Liver (tissue), 9 donors: ENCODE data around the gene DSG3. TPM values are rescaled to one million over a fixed set of nuclear protein-coding genes. Genes with fewer than 3 reads are reported as not detected.

Experiments
- DNase-seq: peaks from one replicate; pipeline ENCODE4 v3.0.0-alpha.2; 2017; ENCODE audit warnings: low spot score
- H3K27ac ChIP-seq, 2 donors: one replicate each; pipeline ENCODE4 v1.7.0; 2013; ENCODE audit warnings: inconsistent platforms in 2 of 2, low read length in 2 of 2, control low read depth in 1 of 2, low read depth in 1 of 2, mild to moderate bottlenecking in 1 of 2
- H3K27me3 ChIP-seq, 4 donors: one replicate each; pipeline versions ENCODE4 v1.6.1 to v1.7.0; 2013; ENCODE audit warnings: low read length in 3 of 4, inconsistent platforms in 1 of 4, mild to moderate bottlenecking in 1 of 4, moderate library complexity in 1 of 4; ENCODE audit not compliant: control insufficient read depth in 4 of 4, insufficient read depth in 4 of 4
- H3K36me3 ChIP-seq, 4 donors: one replicate each; pipeline versions ENCODE4 v1.6.1 to v1.7.0; 2013; ENCODE audit warnings: low read length in 3 of 4, mild to moderate bottlenecking in 3 of 4, low read depth in 1 of 4, moderate library complexity in 1 of 4; ENCODE audit not compliant: control insufficient read depth in 4 of 4, insufficient read depth in 3 of 4
- H3K4me1 ChIP-seq, 4 donors: one replicate each; pipeline versions ENCODE4 v1.6.1 to v1.7.0; 2013; ENCODE audit warnings: low read length in 3 of 4, mild to moderate bottlenecking in 3 of 4, moderate library complexity in 1 of 4; ENCODE audit not compliant: control insufficient read depth in 4 of 4, insufficient read depth in 4 of 4
- H3K4me3 ChIP-seq, 3 donors: one replicate each; pipeline versions ENCODE4 v1.6.1 to v1.7.0; 2013; ENCODE audit warnings: low read length in 3 of 3, control low read depth in 1 of 3, low read depth in 1 of 3, mild to moderate bottlenecking in 1 of 3
- H3K9ac ChIP-seq, 2 donors: one replicate each; pipeline ENCODE4 v1.7.0; 2013; ENCODE audit warnings: low read length in 2 of 2, mild to moderate bottlenecking in 2 of 2, moderate library complexity in 2 of 2, control low read depth in 1 of 2, low read depth in 1 of 2
- H3K9me3 ChIP-seq, 4 donors: one replicate each; pipeline versions ENCODE4 v1.6.1 to v1.7.0; 2013; ENCODE audit warnings: low read length in 3 of 4; ENCODE audit not compliant: control insufficient read depth in 4 of 4
- CTCF ChIP-seq: fragments of 150-350 bp; IDR thresholded peaks from 2 replicates; pipeline ENCODE4 v1.5.1; 2017; ENCODE audit warnings: improper control_type of control experiment, low read depth, low read length; ENCODE audit not compliant: missing input control
- EGR1 ChIP-seq, 2 donors: IDR thresholded peaks; 2 replicates each; pipeline ENCODE4 v1.6.1; 2016 to 2018; ENCODE audit warnings: antibody characterized with exemption in 2 of 2, low read depth in 2 of 2
- FOXA1 ChIP-seq: IDR thresholded peaks from 2 replicates; pipeline ENCODE4 v1.6.1; 2016; ENCODE audit warnings: antibody characterized with exemption
- FOXA2 ChIP-seq: IDR thresholded peaks from 2 replicates; pipeline ENCODE4 v1.6.1; 2016; ENCODE audit warnings: antibody characterized with exemption
- HNF4G ChIP-seq: IDR thresholded peaks from 2 replicates; pipeline ENCODE4 v1.6.1; 2016; ENCODE audit warnings: antibody characterized with exemption
- JUND ChIP-seq, 2 donors: IDR thresholded peaks; 2 replicates each; pipeline ENCODE4 v1.6.1; 2016; ENCODE audit warnings: antibody characterized with exemption in 2 of 2
- MAX ChIP-seq: IDR thresholded peaks from 2 replicates; pipeline ENCODE4 v1.6.1; 2016; ENCODE audit warnings: antibody characterized with exemption
- NR2F2 ChIP-seq: IDR thresholded peaks from 2 replicates; pipeline ENCODE4 v1.6.1; 2016; ENCODE audit warnings: antibody characterized with exemption
- RXRA ChIP-seq, 2 donors: IDR thresholded peaks; 2 replicates each; pipeline ENCODE4 v1.6.1; 2017 to 2018; ENCODE audit warnings: antibody characterized with exemption in 2 of 2, mild to moderate bottlenecking in 1 of 2
- SP1 ChIP-seq: IDR thresholded peaks from 2 replicates; pipeline ENCODE4 v1.6.1; 2018; ENCODE audit warnings: antibody characterized with exemption, mild to moderate bottlenecking
- TAF1 ChIP-seq: conservative IDR thresholded peaks from 2 replicates; pipeline ENCODE4 v1.6.1; 2016; ENCODE audit warnings: antibody characterized with exemption, mild to moderate bottlenecking
- YY1 ChIP-seq: IDR thresholded peaks from 2 replicates; pipeline ENCODE4 v1.6.1; 2016; ENCODE audit warnings: antibody characterized with exemption, mild to moderate bottlenecking
- WGBS: extraction: QIAGEN DNeasy Blood & Tissue Kit; methylation state at CpG from one replicate; pipeline ENCODE4 v1.1.7; 2013; 5-methylcytosine and 5-hydroxymethylcytosine counted together
- polyA plus RNA-seq, 2 donors: library from polyadenylated mRNA; stranded (reverse) in 1 of 2; unstranded in 1 of 2; fragments of 200-250 nt in 1 of 2; fragments of >200 nt in 1 of 2; fragmentation: Nextera tagmentation in 1 of 2; extraction: Ambion mirVana in 1 of 2; gene quantifications; one replicate each; pipeline versions ENCODE4 v1.2.1 to v1.2.3, GENCODE V29; 2013 to 2015
- total RNA-seq, 2 donors: library from RNA; depleted of rRNA; stranded (reverse); fragments of >200 nt; gene quantifications; one replicate each; pipeline ENCODE4 v1.2.3, GENCODE V29; 2014
- TF ChIP-seq, protein P1 (sequence below): IDR thresholded peaks from 2 replicates; pipeline ENCODE4 v1.6.1; 2016; ENCODE audit warnings: antibody characterized with exemption, mild to moderate bottlenecking
- TF ChIP-seq, protein P2 (sequence below): IDR thresholded peaks from 2 replicates; pipeline ENCODE4 v1.6.1; 2016; ENCODE audit warnings: antibody characterized with exemption
- TF ChIP-seq, protein P3 (sequence below): IDR thresholded peaks from 2 replicates; pipeline ENCODE4 v1.6.1; 2016; ENCODE audit warnings: antibody characterized with exemption
- donor health status: healthy.
- donor health status: healthy.
- donor health status: healthy.
- donor health status: healthy.
- donor health status: healthy.

Gene DSG3
- total and polyA plus RNA-seq, 4 donors, result not detected

DNA sequence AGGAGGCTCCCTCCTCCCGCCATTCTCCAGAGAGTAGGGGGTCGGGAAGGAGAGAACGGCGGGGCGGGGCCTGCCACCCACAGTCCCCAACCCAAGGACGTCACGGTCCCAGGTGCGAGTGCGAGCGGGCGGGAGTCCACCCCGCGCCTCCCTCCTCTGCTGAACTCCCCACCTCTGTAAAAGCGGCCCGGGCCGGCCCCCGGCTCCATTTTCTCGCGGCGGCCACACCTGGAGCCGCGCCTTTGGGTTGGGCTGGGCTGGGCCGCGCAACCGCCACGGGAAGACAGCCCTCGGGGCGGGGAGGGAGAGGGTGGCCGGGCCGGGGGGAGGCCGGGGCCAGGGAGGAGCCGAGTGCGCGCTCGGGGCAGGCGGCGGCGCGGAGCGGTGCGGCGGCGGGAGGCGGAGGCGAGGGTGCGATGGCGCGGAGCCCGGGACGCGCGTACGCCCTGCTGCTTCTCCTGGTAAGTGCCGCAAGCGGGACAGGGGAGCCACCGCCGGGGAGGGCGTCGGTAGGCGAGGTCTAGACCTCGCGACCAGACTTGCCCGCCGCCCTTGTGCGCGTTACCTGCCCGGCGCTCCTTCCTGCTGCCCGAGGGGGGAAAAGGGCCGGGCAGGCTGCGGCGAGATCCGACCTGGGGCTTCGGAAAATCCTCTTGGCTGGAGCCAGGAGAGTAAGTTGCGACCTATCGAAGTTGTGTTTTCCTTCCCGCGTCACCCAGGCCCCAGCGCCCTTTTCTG is 50.5 kb downstream of the DSG3 start, which contains the start of gene DSG2:
Gene DSG2, plus strand, starts transcription at position 342 of the 738 bp plus-strand sequence. Its CDS starts 75 bp downstream, at position 417.
- Histone ChIP-seq H3K9me3 (no peaks in the 10 kb centered on the region), H3K4me3 (peak within 1 kb of the TSS; percentile 68 to 73 (median 71)), H3K4me1 (peaks cover 0 to 4% (median 3%) of the 10 kb centered on the region in 4 donors), H3K36me3 (no peaks in the 10 kb centered on the region), H3K27ac (peak within 1 kb of the TSS; percentile 67 to 76), H3K9ac (peak within 1 kb of the TSS; percentile 40 to 62), H3K27me3 (no peaks in the 10 kb centered on the region)
- under 1% methylated on average over 79 of the region's 79 CpGs for WGBS
- TF ChIP-seq YY1 (peak; percentile 74), SP1 (no peak)
- DNase-seq, result peak; percentile 68

DNA sequence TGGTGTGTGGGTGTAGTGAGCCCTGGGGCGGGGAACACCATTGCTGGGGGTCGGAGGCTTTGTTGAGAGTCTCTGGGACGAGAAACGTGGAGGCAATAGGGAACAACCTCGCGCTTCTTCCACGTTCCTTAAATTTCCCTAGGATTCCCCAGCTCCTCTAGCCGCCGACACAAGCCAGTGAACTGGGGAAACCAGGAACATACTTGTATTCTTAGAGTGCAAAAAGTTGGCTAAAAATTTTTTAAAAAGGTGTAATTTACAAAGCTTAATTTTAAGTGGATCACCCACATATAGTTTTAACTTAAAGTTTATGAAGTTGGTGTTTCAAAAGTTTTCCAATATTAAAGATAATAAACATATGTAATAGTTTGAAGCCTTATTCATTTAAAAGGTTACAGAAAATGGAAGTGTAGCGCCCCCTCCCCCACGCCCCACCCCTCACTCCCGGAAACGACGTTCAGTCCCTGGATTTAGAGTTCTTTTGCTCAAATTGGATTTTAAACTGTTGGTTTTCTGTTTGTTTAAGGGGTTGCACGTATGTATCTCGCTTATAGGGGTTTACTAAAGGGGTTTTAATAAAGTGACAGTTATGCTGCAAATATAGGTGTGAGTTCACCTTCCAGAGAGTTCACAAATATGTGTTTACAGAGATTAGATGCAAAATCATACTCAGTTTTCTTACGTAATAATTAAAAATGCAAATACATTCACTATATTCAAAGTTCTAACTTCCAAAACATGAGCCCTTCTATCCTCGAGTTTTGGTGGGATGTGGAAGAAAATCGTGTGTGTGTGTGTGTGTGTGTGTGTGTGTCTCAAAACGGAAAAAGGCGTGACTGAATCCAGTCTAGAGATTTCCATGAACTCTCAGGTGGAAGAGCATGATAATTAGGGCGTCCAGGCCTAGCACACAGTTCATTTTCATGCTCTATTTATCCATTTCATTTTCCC is 51.3 kb downstream of the DSG3 start:
- H3K9me3 ChIP-seq, result no peaks in the 10 kb centered on the region
- peak overlapping the region; percentile 40 to 62 for H3K9ac ChIP-seq
- TF ChIP-seq FOXA1 (no peak), RXRA (IDR thresholded peaks at IDR 0.05) (peak; percentile 10 to 12), YY1 (no peak), MAX (no peak)
- TF ChIP-seq, protein P1, sequence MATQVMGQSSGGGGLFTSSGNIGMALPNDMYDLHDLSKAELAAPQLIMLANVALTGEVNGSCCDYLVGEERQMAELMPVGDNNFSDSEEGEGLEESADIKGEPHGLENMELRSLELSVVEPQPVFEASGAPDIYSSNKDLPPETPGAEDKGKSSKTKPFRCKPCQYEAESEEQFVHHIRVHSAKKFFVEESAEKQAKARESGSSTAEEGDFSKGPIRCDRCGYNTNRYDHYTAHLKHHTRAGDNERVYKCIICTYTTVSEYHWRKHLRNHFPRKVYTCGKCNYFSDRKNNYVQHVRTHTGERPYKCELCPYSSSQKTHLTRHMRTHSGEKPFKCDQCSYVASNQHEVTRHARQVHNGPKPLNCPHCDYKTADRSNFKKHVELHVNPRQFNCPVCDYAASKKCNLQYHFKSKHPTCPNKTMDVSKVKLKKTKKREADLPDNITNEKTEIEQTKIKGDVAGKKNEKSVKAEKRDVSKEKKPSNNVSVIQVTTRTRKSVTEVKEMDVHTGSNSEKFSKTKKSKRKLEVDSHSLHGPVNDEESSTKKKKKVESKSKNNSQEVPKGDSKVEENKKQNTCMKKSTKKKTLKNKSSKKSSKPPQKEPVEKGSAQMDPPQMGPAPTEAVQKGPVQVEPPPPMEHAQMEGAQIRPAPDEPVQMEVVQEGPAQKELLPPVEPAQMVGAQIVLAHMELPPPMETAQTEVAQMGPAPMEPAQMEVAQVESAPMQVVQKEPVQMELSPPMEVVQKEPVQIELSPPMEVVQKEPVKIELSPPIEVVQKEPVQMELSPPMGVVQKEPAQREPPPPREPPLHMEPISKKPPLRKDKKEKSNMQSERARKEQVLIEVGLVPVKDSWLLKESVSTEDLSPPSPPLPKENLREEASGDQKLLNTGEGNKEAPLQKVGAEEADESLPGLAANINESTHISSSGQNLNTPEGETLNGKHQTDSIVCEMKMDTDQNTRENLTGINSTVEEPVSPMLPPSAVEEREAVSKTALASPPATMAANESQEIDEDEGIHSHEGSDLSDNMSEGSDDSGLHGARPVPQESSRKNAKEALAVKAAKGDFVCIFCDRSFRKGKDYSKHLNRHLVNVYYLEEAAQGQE, result no peak
- TF ChIP-seq, protein P2, sequence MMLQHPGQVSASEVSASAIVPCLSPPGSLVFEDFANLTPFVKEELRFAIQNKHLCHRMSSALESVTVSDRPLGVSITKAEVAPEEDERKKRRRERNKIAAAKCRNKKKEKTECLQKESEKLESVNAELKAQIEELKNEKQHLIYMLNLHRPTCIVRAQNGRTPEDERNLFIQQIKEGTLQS, result no peak
- H3K36me3 ChIP-seq, result no peaks in the 10 kb centered on the region
- H3K27ac ChIP-seq, result peak overlapping the region; percentile 67 to 76
- no peaks in the 10 kb centered on the region for H3K27me3 ChIP-seq
- peak overlapping the region; percentile 59 to 73 (median 71) for H3K4me3 ChIP-seq
- whole genome bisulfite sequencing, result 11% methylated on average over 22 of the region's 22 CpGs
- H3K4me1 ChIP-seq, result peaks cover 0 to 4% (median 3%) of the 10 kb centered on the region in 4 donors
- DNase-seq, result peak; percentile 47

DNA sequence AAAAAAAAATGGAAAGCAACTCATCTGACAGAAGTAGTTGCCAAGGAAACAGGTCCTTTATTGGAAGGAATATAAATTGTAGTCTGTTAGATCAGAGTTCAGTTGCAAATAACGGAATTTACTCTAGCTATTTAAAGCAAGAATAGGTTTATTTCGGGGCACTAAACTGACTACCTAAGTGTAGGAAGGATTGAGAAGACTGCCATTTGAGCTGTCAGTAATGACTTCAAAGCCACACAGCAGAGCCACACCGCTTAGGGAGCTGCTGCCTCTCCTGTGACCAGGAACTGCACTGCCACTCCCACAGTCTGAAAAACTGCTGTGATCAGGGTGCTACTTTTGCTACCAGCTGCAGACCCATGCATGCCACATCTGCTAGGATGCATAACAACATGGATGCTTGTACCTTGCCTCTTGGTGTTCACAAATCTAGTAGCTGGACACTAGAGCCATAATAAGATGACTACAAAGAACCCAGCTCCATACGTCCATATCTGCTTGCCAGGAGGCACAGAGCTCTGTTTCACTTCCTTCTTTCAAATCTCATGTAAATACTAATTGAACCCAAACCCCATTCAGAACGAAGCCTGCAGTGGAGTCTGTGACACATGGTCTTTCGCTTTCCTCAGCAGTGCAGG is 52.6 kb downstream of the DSG3 start:
- Histone ChIP-seq H3K27ac (no peak overlapping the region), H3K9me3 (no peaks in the 10 kb centered on the region), H3K4me1 (peaks cover 0 to 4% (median 3%) of the 10 kb centered on the region in 4 donors), H3K9ac (no peak overlapping the region), H3K4me3 (no peak overlapping the region), H3K27me3 (no peaks in the 10 kb centered on the region), H3K36me3 (no peaks in the 10 kb centered on the region)
- 77% methylated on average over 6 of the region's 6 CpGs for WGBS
- DNase-seq, result no peak
- TF ChIP-seq YY1 (no peak), NR2F2 (no peak), EGR1 (IDR thresholded peaks at IDR 0.05; ENCODE audit: low read depth in 2 of 2) (no peak), FOXA1 (no peak), CTCF (no peak), HNF4G (no peak), FOXA2 (no peak), JUND (IDR thresholded peaks at IDR 0.05) (no peak), TAF1 (no peak), MAX (no peak)
- TF ChIP-seq, protein P3, sequence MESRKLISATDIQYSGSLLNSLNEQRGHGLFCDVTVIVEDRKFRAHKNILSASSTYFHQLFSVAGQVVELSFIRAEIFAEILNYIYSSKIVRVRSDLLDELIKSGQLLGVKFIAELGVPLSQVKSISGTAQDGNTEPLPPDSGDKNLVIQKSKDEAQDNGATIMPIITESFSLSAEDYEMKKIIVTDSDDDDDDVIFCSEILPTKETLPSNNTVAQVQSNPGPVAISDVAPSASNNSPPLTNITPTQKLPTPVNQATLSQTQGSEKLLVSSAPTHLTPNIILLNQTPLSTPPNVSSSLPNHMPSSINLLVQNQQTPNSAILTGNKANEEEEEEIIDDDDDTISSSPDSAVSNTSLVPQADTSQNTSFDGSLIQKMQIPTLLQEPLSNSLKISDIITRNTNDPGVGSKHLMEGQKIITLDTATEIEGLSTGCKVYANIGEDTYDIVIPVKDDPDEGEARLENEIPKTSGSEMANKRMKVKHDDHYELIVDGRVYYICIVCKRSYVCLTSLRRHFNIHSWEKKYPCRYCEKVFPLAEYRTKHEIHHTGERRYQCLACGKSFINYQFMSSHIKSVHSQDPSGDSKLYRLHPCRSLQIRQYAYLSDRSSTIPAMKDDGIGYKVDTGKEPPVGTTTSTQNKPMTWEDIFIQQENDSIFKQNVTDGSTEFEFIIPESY, result no peak
